PFSK-1 (cell line): ENCODE data around the gene EHD2.

Source experiments
- FOXP2 ChIP-seq: optimal IDR thresholded peaks from 2 replicates; pipeline ENCODE3; 2011; ENCODE audit warnings: borderline replicate concordance, control low read depth, inconsistent platforms; ENCODE audit not compliant: insufficient read depth; ENCODE audit errors: extremely low read length, extremely low read depth
- POLR2AphosphoS5 ChIP-seq: IDR thresholded peaks from 2 replicates; pipeline ENCODE4 v1.6.1; 2012; ENCODE audit warnings: low read depth, mild to moderate bottlenecking, control low read depth, low read length, moderate library complexity
- SIN3A ChIP-seq: IDR thresholded peaks from 2 replicates; pipeline ENCODE4 v1.6.1; 2012; ENCODE audit warnings: mild to moderate bottlenecking, low read length, moderate library complexity, borderline replicate concordance; ENCODE audit not compliant: insufficient read depth
- TAF1 ChIP-seq: IDR thresholded peaks from 2 replicates; pipeline ENCODE4 v1.6.1; 2012; ENCODE audit warnings: low read length, control low read depth, borderline replicate concordance; ENCODE audit not compliant: insufficient read depth
- TF ChIP-seq, protein P1 (sequence below), 2 experiments: IDR thresholded peaks; 2 replicates each; pipeline versions ENCODE4 v1.6.1 to v1.8.0; 2011 to 2012; ENCODE audit warnings: low read depth in 2 of 2, low read length in 2 of 2, control low read depth in 1 of 2, inconsistent platforms in 1 of 2, mild to moderate bottlenecking in 1 of 2, moderate library complexity in 1 of 2; ENCODE audit not compliant: insufficient read depth in 1 of 2

Gene EHD2

DNA sequence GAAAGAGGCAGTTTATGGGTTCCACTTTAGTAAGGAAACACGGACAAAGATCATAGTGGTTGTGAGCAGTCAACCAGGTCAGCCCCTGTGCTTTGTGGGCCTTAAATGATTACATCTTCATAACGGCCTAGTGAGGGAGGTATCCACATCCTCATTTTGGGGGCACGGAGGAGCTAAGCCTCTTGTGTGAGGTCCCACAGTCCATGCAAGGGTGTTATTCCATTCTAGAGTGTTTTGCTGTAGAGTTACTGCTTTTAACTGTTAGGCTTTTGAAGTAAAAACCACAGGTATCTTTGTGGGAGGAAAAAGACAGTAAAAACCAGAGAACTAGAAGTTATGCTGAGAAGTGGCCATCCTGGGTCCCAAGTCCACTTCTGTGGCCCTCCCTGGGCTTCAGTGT lies 36.1 kb downstream of the EHD2 start:
- TF ChIP-seq POLR2AphosphoS5 (no peak), TAF1 (no peak), SIN3A (no peak), FOXP2 (no peak)
- TF ChIP-seq, protein P1, sequence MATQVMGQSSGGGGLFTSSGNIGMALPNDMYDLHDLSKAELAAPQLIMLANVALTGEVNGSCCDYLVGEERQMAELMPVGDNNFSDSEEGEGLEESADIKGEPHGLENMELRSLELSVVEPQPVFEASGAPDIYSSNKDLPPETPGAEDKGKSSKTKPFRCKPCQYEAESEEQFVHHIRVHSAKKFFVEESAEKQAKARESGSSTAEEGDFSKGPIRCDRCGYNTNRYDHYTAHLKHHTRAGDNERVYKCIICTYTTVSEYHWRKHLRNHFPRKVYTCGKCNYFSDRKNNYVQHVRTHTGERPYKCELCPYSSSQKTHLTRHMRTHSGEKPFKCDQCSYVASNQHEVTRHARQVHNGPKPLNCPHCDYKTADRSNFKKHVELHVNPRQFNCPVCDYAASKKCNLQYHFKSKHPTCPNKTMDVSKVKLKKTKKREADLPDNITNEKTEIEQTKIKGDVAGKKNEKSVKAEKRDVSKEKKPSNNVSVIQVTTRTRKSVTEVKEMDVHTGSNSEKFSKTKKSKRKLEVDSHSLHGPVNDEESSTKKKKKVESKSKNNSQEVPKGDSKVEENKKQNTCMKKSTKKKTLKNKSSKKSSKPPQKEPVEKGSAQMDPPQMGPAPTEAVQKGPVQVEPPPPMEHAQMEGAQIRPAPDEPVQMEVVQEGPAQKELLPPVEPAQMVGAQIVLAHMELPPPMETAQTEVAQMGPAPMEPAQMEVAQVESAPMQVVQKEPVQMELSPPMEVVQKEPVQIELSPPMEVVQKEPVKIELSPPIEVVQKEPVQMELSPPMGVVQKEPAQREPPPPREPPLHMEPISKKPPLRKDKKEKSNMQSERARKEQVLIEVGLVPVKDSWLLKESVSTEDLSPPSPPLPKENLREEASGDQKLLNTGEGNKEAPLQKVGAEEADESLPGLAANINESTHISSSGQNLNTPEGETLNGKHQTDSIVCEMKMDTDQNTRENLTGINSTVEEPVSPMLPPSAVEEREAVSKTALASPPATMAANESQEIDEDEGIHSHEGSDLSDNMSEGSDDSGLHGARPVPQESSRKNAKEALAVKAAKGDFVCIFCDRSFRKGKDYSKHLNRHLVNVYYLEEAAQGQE (IDR thresholded peaks at IDR 0.05; ENCODE audit: insufficient read depth in 1 of 2, low read depth in 2 of 2, low read length in 2 of 2), result no peak

DNA sequence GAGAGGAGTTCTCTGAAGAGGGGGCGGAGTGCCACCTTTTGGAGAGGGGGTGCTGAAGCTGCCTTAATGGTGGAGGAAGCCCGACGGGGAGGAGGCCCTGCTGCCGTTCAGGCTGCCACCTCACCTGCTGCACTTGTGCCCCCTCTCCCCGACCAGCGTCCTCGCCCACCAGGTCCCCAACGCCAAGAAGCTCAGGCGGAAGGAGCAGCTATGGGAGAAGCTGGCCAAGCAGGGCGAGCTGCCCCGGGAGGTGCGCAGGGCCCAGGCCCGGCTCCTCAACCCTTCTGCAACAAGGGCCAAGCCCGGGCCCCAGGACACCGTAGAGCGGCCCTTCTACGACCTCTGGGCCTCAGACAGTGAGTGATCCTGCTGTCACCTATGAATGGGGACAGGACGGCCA lies 37.5 kb downstream of the EHD2 start:
- TF ChIP-seq, protein P1 (IDR thresholded peaks at IDR 0.05; ENCODE audit: insufficient read depth in 1 of 2, low read depth in 2 of 2, low read length in 2 of 2), result no peak
- 0 out of 2 replicates have a peak, but pooled peaks have one; percentile 11 for TF ChIP-seq POLR2AphosphoS5
- TF ChIP-seq TAF1, result no peak
- no peak for TF ChIP-seq SIN3A
- TF ChIP-seq FOXP2, result no peak

- TF ChIP-seq SIN3A (no peak), POLR2AphosphoS5 (no peak), FOXP2 (no peak), TAF1 (no peak)
- TF ChIP-seq, protein P1 (IDR thresholded peaks at IDR 0.05; ENCODE audit: insufficient read depth in 1 of 2, low read depth in 2 of 2, low read length in 2 of 2), result no peak
Measured at GRCh38 chr19:47752440-47753211, 39.4 kb downstream of the EHD2 start.

- TF ChIP-seq POLR2AphosphoS5, result no peak
- no peak for TF ChIP-seq TAF1
- TF ChIP-seq FOXP2, result no peak
- no peak for TF ChIP-seq SIN3A
- TF ChIP-seq, protein P1 (IDR thresholded peaks at IDR 0.05; ENCODE audit: insufficient read depth in 1 of 2, low read depth in 2 of 2, low read length in 2 of 2), result no peak
Measured at GRCh38 chr19:47754206-47755064, 41.2 kb downstream of the EHD2 start.
